HepG2 (cell line): Measurements from ENCODE around the gene PLSCR3. TPM values are rescaled to one million over a fixed set of nuclear protein-coding genes. Genes with fewer than 3 reads are reported as not detected.

Source experiments
- ATAC-seq: fragments of 200-7000 bp; cut with Tn5 transposase; 3 replicates; pipeline ENCODE4 v1.9.1; 2020; ENCODE audit warnings: mild to moderate bottlenecking, moderate library complexity
- BruUV-seq: library from RNA; stranded (reverse); fragments of 400-500 nt; replicated peaks from 2 replicates; lab custom pipeline; 2021; lab: Mats Ljungman, UMichigan
- CTCF ChIA-PET: fragments of 300-600 bp; formaldehyde crosslinking; extraction: SDS; loops from one replicate; lab custom pipeline; 2021; ENCODE audit warnings: low total read pairs, inconsistent platforms, low intra/inter-chr PET ratio; lab: Yijun Ruan, JAX
- POLR2A ChIA-PET: fragments of 350-600 bp; sonication (Branson Sonifier 250); formaldehyde crosslinking; loops from one replicate; lab custom pipeline; 2020; ENCODE audit warnings: antibody characterized with exemption, inconsistent platforms; lab: Yijun Ruan, JAX
- DNase-seq: peaks from one replicate; pipeline ENCODE4 v3.0.0-alpha.2; 2015; ENCODE audit warnings: low spot score
- FAIRE-seq: peaks from 3 replicates; lab custom pipeline; 2011; peaks lifted over from hg19 to GRCh38; lab: Jason Lieb, UNC
- H2AFZ ChIP-seq: one replicate; pipeline ENCODE4 v1.6.1; 2011; ENCODE audit warnings: low read length, inconsistent platforms
- H3K27ac ChIP-seq: fragments of 300-600 bp; 3 replicates; pipeline ENCODE4 v1.8.0; 2011; ENCODE audit warnings: mixed run types, mild to moderate bottlenecking, mixed read lengths, low read length, inconsistent platforms; ENCODE audit not compliant: insufficient read depth; ENCODE audit errors: extremely low read length
- H3K27me3 ChIP-seq, 2 experiments: fragments of 200-600 bp in 1 of 2; 2 replicates in 1 of 2; 3 replicates in 1 of 2; pipeline versions ENCODE4 v1.6.0 to v1.8.0; 2011; ENCODE audit warnings: low read length in 2 of 2, mild to moderate bottlenecking in 2 of 2, moderate library complexity in 2 of 2, inconsistent platforms in 1 of 2; ENCODE audit not compliant: insufficient read depth in 2 of 2, control insufficient read depth in 1 of 2
- H3K36me3 ChIP-seq, 2 experiments: fragments of 200-600 bp in 1 of 2; replicated peaks in 1 of 2; 2 replicates in 1 of 2; 3 replicates in 1 of 2; pipeline versions ENCODE4 v1.5.1 to v1.8.0; 2011; ENCODE audit warnings: low read length in 2 of 2, inconsistent platforms in 1 of 2; ENCODE audit not compliant: insufficient read depth in 2 of 2, control insufficient read depth in 1 of 2
- H3K4me1 ChIP-seq: 2 replicates; pipeline ENCODE4 v1.5.1; 2012; ENCODE audit warnings: low read length, inconsistent platforms; ENCODE audit not compliant: insufficient read depth
- H3K4me2 ChIP-seq: 2 replicates; pipeline ENCODE4 v1.6.0; 2011; ENCODE audit warnings: low read depth, low read length, inconsistent platforms
- H3K4me3 ChIP-seq, 3 experiments: fragments of 200-600 bp in 1 of 3; sonication (generic), shearing (Covaris generic) in 1 of 3; replicated peaks in 1 of 3; 2 replicates each; pipeline ENCODE4 v1.5.1; 2011 to 2016; ENCODE audit warnings: low read length in 3 of 3, inconsistent platforms in 2 of 3, low read depth in 2 of 3, mild to moderate bottlenecking in 2 of 3, control low read depth in 1 of 3, mixed read lengths in 1 of 3; ENCODE audit not compliant: insufficient read depth in 1 of 3
- H3K79me2 ChIP-seq: one replicate; pipeline ENCODE4 v1.6.1; 2011; ENCODE audit warnings: low read length, inconsistent platforms; ENCODE audit not compliant: insufficient read depth
- H3K9ac ChIP-seq: 2 replicates; pipeline ENCODE4 v1.6.0; 2011; ENCODE audit warnings: mild to moderate bottlenecking, low read depth, low read length, inconsistent platforms; ENCODE audit not compliant: insufficient read depth
- H3K9me3 ChIP-seq: 2 replicates; pipeline ENCODE4 v1.5.1; 2012; ENCODE audit warnings: mild to moderate bottlenecking, low read length
- H4K20me1 ChIP-seq: 2 replicates; pipeline ENCODE4 v1.6.0; 2011; ENCODE audit warnings: inconsistent platforms, mild to moderate bottlenecking, low read length, moderate library complexity; ENCODE audit not compliant: insufficient read depth
- ADNP ChIP-seq: sonication (generic); formaldehyde crosslinking; IDR thresholded peaks from 2 replicates; pipeline ENCODE4 v1.4.0; 2020; ENCODE audit warnings: missing genetic modification reagents
- DNMT3B ChIP-seq: conservative IDR thresholded peaks from 2 replicates; pipeline ENCODE4 v1.6.1; 2016; ENCODE audit warnings: missing biosample characterization, control low read depth
- FOXJ3 ChIP-seq: sonication (generic); formaldehyde crosslinking; IDR thresholded peaks from 2 replicates; pipeline ENCODE4 v1.4.0; 2020; ENCODE audit warnings: missing genetic modification reagents, mild to moderate bottlenecking, borderline replicate concordance
- KLF12 ChIP-seq: sonication (generic); formaldehyde crosslinking; IDR thresholded peaks from 2 replicates; pipeline ENCODE4 v1.4.0; 2020; ENCODE audit warnings: missing genetic modification reagents, borderline replicate concordance
- NFKB2 ChIP-seq: sonication (generic); formaldehyde crosslinking; IDR thresholded peaks from 2 replicates; pipeline ENCODE4 v1.4.0; 2020; ENCODE audit warnings: missing genetic modification reagents, borderline replicate concordance
- PBX2 ChIP-seq: IDR thresholded peaks from 2 replicates; pipeline ENCODE4 v1.6.1; 2016; ENCODE audit warnings: control low read depth
- PRPF4 ChIP-seq: fragments of 200-400 bp; formaldehyde crosslinking; IDR thresholded peaks from 2 replicates; pipeline ENCODE4 v1.6.1; 2016; ENCODE audit warnings: low read length, low read depth; ENCODE audit not compliant: poor library complexity, severe bottlenecking
- RXRB ChIP-seq: IDR thresholded peaks from 2 replicates; pipeline ENCODE4 v1.6.1; 2016; ENCODE audit warnings: borderline replicate concordance, missing genetic modification reagents, missing compliant biosample characterization
- SKI ChIP-seq: fragments of 450-650 bp; IDR thresholded peaks from one replicate; pipeline ENCODE4 v1.6.1; 2018; ENCODE audit warnings: mild to moderate bottlenecking; ENCODE audit not compliant: partially characterized antibody
- TARDBP ChIP-seq: sonication (generic); formaldehyde crosslinking; IDR thresholded peaks from 2 replicates; pipeline ENCODE4 v1.8.0; 2022; ENCODE audit warnings: mild to moderate bottlenecking, missing genetic modification reagents
- TGIF2 ChIP-seq: IDR thresholded peaks from 2 replicates; pipeline ENCODE4 v1.6.1; 2016; ENCODE audit warnings: control low read depth, missing compliant biosample characterization
- ZBTB3 ChIP-seq: sonication (generic); formaldehyde crosslinking; IDR thresholded peaks from 2 replicates; pipeline ENCODE4 v1.4.0; 2020; ENCODE audit warnings: low read depth, mild to moderate bottlenecking, moderate library complexity, missing genetic modification reagents, borderline replicate concordance
- ZNF274 ChIP-seq: sonication (generic); formaldehyde crosslinking; IDR thresholded peaks from 2 replicates; pipeline ENCODE4 v1.5.1; 2020; ENCODE audit warnings: mild to moderate bottlenecking, missing genetic modification reagents
- ZNF687 ChIP-seq: sonication (generic); formaldehyde crosslinking; IDR thresholded peaks from 2 replicates; pipeline ENCODE4 v1.5.1; 2020; ENCODE audit warnings: mild to moderate bottlenecking, missing genetic modification reagents, moderate library complexity
- ZNF75D ChIP-seq: sonication (generic); formaldehyde crosslinking; IDR thresholded peaks from 2 replicates; pipeline ENCODE4 v1.8.1; 2023; ENCODE audit warnings: missing genetic modification reagents, mild to moderate bottlenecking, borderline replicate concordance
- ZNF850 ChIP-seq: sonication (generic); formaldehyde crosslinking; conservative IDR thresholded peaks from 2 replicates; pipeline ENCODE4 v1.9.0; 2021; ENCODE audit warnings: mild to moderate bottlenecking, missing genetic modification reagents
- ZXDC ChIP-seq: sonication (generic); formaldehyde crosslinking; IDR thresholded peaks from 2 replicates; pipeline ENCODE4 v1.5.0; 2020; ENCODE audit warnings: mild to moderate bottlenecking, missing genetic modification reagents
- WGBS: methylation state at CpG from one replicate; pipeline ENCODE4 v1.1.6; 2017; ENCODE audit warnings: low lambda C conversion rate; 5-methylcytosine and 5-hydroxymethylcytosine counted together
- in situ Hi-C: cut with HindIII; loops from 2 replicates; pipeline ENCODE4 v1.10.0; 2017; ENCODE audit warnings: low pct_unique_long_range_greater_than_20kb; ENCODE audit not compliant: extremely low pct_ligation_motif_present
- intact Hi-C: fragments of 100-400 bp; cut with micrococcal nuclease; formaldehyde crosslinking; loops from one replicate; pipeline ENCODE4 v1.10.0; 2022; ENCODE audit not compliant: unreplicated experiment
- polyA plus RNA-seq, 8 experiments: library from polyadenylated mRNA; depleted of rRNA in 3 of 8; stranded (reverse) in 7 of 8; unstranded in 1 of 8; fragments of >200 nt; fragmentation: Illumina TruSeq in 4 of 8; extraction: Trizol in 4 of 8; gene quantifications; 2 replicates each; pipeline versions ENCODE4 v1.2.1 to v1.2.3, GENCODE V29; 2011 to 2016; ENCODE audit warnings: low read depth in 4 of 8, missing spikeins in 1 of 8, mixed read lengths in 1 of 8; ENCODE audit not compliant: insufficient read depth in 1 of 8
- total RNA-seq, 5 experiments: library from RNA; depleted of rRNA; stranded (reverse); fragments of >200 nt; fragmentation: Illumina TruSeq; extraction: Trizol; gene quantifications; 2 replicates each; pipeline ENCODE4 v1.2.3, GENCODE V29; 2016; ENCODE audit warnings: low read depth in 1 of 5

PLSCR3 gene
- total and polyA plus RNA-seq, 2 of the 13 experiments (the other 11 are each of a cell fraction or from before 2014, with no cell fraction given): 5.6 to 6.2 TPM

- CTCF ChIA-PET: no interaction called here
- intact Hi-C loops: no loop called here
These were observed 14.0 kb upstream of the PLSCR3 start for GRCh38 chr17:7408252-7408727.

More at GRCh38 chr17:7408252-7408727, 14.0 kb upstream of the PLSCR3 start:
- Histone ChIP-seq H3K4me3 (no peak overlapping the region), H4K20me1 (no peaks in the 10 kb centered on the region), H3K27ac (no peak overlapping the region), H3K79me2 (no peaks in the 10 kb centered on the region), H2AFZ (no peak overlapping the region), H3K4me2 (no peak overlapping the region), H3K27me3 (no peaks in the 10 kb centered on the region; a peak in 1 of 5 replicates), H3K36me3 (0 out of 5 replicates have a peak, but pooled peaks cover 0 to 2% of the 10 kb centered on the region in 2 experiments), H3K4me1 (peaks cover 10% of the 10 kb centered on the region), H3K9ac (no peak overlapping the region), H3K9me3 (no peaks in the 10 kb centered on the region)
- in situ Hi-C loops: no loop called here
- DNase-seq (no peak), ATAC-seq (no peak), FAIRE-seq (no peak)
- POLR2A ChIA-PET: no interaction called here
- WGBS: 98% methylated on average over 52 of the region's 58 CpGs
- TF ChIP-seq TARDBP: no peak
- TF ChIP-seq PRPF4: no peak
- TF ChIP-seq DNMT3B: no peak
- no peak for TF ChIP-seq TGIF2 (CRISPR knock-in tag)
- no peak for TF ChIP-seq KLF12 (CRISPR knock-in tag)
- TF ChIP-seq ZNF274 (CRISPR knock-in tag): no peak
- no peak for TF ChIP-seq ZNF75D (CRISPR knock-in tag)
- no peak for TF ChIP-seq PBX2
- TF ChIP-seq ZXDC (CRISPR knock-in tag): no peak
- TF ChIP-seq ZNF687 (CRISPR knock-in tag): no peak
- TF ChIP-seq SKI: no peak
- TF ChIP-seq FOXJ3 (CRISPR knock-in tag): no peak
- no peak for TF ChIP-seq ZNF850 (CRISPR knock-in tag)
- no peak for TF ChIP-seq ADNP (CRISPR knock-in tag)
- TF ChIP-seq NFKB2: no peak
- no peak for TF ChIP-seq ZBTB3
- no peak for TF ChIP-seq RXRB (CRISPR knock-in tag)
- BruUV-seq: no TSS peak
